ENCODE results near the gene CLECL1.

Gene CLECL1

DNA sequence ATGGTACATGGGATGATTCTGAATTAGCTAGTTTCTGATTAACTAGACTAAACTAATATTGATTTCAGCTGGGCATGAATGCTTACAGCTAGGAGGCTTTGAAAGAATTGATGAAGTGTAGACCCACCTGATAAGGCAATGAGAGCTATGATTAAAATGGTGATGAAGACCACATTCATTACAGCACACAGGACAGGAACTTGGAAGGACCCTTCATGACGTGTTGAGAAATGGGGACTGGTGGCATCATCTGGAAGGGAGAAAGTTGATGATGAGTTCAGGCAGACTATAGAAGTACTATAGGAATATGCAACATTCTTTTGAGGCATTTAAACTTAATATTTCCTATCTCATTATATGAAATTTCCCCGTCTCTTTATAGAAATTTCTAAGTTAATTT, 23.3 kb upstream of the CLECL1 start:
- TF ChIP-seq POLR2A (IDR thresholded peaks at IDR 0.05; ENCODE audit: low read length): peak; percentile 20
- TF ChIP-seq GATA1 (IDR thresholded peaks at IDR 0.05; ENCODE audit: low read depth, low read length): no peak
- no peak for DNase-seq

DNA sequence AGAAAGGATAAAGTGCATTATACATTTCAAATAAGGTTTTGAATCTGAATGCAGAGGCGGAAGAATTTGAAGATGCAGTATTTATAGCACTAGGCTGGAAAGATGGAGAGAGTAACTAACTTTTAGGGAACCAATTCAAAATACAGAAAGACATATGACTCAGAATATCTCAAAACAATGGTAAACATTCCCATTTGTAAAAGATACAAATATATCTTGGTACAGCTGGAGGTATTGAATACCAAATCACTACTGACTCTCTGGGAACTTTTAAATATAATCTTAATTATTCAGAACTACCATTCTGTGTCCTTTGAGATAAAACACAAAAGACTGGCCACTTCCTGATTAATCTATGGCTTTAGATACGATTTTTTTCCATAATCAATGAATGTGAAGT, 22.7 kb upstream of the CLECL1 start:
- TF ChIP-seq GATA1 (IDR thresholded peaks at IDR 0.05; ENCODE audit: low read depth, low read length): no peak
- TF ChIP-seq POLR2A (IDR thresholded peaks at IDR 0.05; ENCODE audit: low read length): no peak
- no peak for DNase-seq

DNA sequence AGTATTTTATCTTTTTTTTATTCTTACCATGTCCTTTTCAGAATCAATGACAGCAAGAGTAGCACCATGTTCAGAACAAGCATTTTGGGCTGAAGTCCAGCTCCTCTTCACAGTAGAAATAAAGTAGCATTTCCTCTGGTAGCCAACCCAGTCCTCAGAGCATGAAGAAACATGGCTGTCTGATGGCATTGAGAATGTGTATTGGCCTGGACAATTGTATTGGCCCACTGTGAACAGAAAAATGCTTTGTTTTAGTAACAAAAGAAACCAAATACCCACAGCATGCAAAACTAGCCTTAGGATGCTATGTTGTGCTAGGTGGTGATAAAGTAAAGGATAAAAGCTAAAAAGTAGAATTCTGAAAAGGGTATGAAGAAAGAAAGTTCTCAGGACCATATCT, 22.1 kb upstream of the CLECL1 start:
- no peak for TF ChIP-seq GATA1 (IDR thresholded peaks at IDR 0.05; ENCODE audit: low read depth, low read length)
- TF ChIP-seq POLR2A (IDR thresholded peaks at IDR 0.05; ENCODE audit: low read length): peak; percentile 54

DNA sequence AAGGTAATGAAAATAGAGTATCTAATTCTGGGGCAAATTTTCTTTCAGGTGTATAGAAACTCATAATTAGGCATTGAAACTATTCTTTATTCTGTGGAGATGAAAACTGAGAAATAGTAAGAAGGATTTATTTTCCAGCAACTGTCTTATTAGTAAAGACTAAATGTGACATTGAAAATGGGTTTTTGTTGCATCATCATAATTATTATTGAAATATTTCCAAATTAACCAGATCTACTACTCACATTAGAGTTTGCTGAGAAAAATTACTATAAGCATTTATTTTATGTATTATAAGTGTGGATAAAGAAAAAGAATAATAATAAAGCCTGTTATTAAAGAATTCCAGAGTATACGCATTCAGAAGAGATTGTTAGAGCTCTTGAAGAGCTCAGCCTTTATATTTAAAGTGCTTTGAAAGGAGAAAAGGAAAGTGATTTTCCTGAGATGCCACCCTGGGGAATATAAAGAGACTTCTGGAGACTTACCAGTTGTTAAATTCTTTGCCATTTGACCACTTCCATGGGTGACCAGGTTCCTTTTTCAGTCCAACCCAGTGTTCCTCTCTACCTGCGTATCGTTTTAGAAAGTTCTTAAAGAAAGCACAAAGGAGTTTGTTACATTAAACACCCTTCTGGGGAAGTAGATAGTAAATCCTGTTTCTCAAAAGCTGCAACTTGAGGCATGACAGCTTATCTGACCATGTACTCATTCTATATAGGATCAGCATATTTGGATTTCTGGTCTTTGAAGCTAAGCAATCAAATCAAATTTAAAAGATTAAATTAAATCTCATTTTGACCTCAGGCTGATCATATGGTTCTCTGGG, 21.4 kb upstream of the CLECL1 start:
- no peak for TF ChIP-seq POLR2A (IDR thresholded peaks at IDR 0.05; ENCODE audit: low read length)
- no peak for TF ChIP-seq GATA1 (IDR thresholded peaks at IDR 0.05; ENCODE audit: low read depth, low read length)
- no peak for DNase-seq

More for the DNA sequence above, 22.1 kb upstream of the CLECL1 start:
- no peak for DNase-seq

DNA sequence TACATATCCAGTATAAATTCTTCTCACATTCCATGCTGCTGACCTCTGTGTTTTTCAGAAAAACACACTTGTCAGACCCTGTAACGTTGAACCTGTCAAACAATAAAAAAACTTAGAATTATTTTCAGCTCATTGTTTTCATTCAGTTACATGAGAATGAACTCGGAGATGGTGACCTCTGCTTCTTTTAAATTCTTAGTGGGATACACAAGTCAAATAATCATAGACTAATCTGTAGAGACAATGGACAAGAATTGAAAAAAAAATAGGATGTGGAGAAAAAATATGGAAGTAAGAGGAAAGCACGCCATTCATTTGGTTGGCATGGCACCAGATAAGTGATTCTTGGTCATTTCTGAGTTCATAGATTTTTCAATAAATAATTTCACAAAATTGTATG, 20.6 kb upstream of the CLECL1 start:
- TF ChIP-seq GATA1 (IDR thresholded peaks at IDR 0.05; ENCODE audit: low read depth, low read length) (no peak), POLR2A (IDR thresholded peaks at IDR 0.05; ENCODE audit: low read length) (no peak)
- DNase-seq: no peak

DNA sequence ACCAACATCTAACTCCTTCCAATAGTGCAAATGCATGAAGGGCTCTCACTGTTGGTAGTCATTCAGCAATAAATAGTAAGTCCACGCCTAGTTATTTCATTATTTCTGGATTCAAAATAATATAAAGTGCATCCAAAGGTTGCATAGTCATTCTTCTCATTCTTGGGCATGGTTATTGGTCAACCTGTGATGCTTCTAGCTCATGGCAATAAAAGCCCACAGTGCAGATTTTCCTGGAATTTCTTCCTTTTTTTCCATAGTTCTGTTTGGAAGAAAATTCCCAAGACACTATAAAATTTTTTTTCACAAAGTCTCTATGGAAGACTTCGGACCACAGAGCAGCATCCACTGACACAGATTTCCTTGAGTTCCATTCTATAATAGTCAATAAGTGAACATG, 20.2 kb upstream of the CLECL1 start:
- DNase-seq: no peak
- no peak for TF ChIP-seq GATA1 (IDR thresholded peaks at IDR 0.05; ENCODE audit: low read depth, low read length)
- no peak for TF ChIP-seq POLR2A (IDR thresholded peaks at IDR 0.05; ENCODE audit: low read length)

DNA sequence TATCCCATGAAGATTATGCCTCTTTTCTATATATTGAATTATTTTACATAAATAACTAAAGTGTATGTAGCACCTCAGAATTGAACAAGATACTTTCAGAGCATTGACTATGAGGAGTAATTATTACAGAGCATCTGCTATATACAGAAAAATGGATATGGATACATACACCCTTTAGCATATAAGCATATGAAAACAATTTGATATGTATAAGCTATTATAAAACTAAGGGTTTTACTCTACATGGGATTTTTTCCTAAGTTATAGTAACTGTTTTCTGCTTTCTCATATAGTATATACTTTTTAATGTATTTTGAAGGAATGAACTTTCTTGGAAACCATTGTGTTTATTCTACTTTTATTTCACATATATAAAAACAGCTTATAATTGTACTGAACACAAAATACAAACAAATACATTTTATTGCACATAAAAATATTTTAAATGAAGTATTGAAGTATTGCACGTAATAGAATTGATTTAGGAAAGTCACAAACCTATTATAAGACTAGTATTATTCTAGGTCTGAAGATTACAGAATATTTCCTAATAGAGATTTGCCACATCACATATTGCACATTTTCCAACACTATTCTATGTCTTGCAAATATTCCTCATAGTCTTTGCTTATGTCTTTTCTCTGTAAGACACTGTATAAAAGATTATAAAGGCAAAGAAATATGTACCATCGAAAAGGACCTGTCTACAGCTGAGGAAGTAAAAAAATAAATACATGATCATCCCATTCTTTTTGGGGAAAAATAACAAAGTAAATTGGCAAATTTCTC, 19.4 kb upstream of the CLECL1 start:
- no peak for DNase-seq
- TF ChIP-seq GATA1 (IDR thresholded peaks at IDR 0.05; ENCODE audit: low read depth, low read length) (no peak), POLR2A (IDR thresholded peaks at IDR 0.05; ENCODE audit: low read length) (peak; percentile 21)

DNA sequence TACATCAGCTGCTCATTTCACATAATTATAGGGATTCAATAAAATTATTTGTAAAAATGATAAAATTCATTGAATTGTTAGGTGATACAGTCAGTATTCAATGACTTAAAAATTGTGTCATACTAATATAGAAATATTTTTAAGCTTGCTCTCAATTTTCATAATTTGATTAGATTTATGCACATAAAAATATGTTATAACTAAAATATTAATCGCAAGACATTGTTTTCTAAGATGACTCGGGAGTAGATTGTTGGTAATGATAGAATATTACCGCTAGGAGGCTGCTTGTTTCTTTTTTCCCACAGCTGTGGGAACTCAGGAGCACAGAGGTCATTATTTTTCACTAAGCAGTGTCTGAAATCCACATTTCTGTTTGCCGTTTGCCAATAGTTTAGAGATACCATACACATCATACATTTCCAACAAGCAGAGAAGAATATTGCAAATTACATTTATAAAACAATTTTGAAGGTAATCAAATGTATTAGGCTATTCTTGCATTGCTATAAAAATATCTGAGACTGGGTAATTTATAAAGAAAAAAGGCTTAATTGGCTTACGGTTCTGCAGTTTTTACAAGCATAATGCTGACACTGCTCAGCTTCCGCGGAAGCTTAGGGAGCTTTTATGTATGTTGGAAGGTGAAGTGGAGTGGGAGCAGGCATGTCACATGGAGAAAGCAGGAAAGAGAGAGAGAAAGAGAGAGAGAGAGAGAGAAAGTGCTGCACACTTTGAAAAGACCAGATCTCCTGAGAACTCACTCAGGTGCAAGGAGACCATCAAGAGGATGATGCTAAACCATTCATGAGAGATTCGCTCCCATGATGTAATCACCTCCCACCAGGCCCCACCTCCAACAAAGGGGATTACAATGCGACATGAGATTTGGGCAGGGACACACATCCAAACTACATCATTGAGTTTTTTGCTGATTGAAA, 18.6 kb upstream of the CLECL1 start:
- TF ChIP-seq GATA1 (IDR thresholded peaks at IDR 0.05; ENCODE audit: low read depth, low read length) (no peak), POLR2A (IDR thresholded peaks at IDR 0.05; ENCODE audit: low read length) (peak; percentile 82)
- DNase-seq: peak; percentile 5 to 27

DNA sequence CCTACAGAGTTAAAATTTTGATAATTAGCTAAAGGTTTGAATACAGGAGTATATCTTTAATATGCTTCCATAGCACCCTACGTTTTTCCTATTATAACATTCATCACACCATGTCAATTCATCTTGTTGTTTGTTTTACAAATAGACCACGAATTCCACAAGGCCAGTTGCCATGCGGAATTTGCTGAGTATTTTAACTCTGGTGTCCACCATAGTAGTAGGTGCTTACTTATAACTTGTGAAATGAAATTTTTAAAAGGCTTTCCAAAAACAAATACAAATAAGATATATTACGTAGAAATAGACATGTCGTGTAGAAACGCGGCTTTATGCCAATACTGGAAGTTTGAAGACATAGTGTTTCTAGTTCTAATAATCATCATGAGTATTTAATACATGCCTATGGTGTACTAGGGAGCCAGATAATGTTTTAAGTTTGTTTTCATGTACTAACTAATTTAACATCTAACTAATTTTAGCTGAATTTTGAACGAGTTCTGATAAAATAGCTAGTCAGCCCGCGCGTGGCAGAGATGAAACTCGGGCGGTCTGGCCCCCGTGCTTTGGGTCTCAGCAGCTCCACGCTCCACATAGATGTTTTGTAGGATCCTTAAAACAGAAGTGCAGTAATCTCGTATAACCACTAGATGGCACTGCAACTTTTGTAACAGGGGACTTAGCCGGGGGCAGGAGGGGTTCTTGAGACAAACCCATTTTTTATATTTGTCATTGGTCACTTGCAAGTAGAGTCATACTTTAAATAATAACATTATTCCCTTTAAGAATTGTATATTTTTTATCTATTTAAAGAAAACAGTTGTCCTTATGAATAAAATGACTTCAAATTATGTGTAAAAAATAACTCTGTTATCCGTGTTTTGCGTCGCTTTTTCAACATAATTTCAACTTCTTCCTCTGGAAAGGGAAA, 17.6 kb upstream of the CLECL1 start:
- TF ChIP-seq GATA1 (IDR thresholded peaks at IDR 0.05; ENCODE audit: low read depth, low read length): no peak
- no peak for TF ChIP-seq POLR2A (IDR thresholded peaks at IDR 0.05; ENCODE audit: low read length)
- DNase-seq: peak; percentile 74 to 78

DNA sequence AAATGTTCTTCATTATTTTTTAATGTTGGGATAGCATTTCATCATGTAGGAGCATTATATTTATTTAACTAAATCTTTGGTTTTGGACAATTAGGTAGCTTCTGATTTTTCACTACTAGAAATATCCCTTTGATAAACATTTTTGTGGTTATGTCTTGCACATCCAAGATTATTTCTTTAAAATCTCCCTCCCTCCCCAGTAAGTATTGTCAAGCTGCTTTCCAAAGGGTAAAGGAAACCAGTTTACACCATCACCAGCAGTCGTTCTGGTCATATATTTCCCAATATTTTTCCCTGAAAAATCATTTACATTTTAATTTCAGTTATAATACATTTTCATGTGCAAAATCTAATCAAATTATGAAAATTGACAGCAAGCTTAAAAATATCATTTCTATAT, 16.7 kb upstream of the CLECL1 start:
- DNase-seq: no peak
- TF ChIP-seq GATA1 (IDR thresholded peaks at IDR 0.05; ENCODE audit: low read depth, low read length): no peak
- TF ChIP-seq POLR2A (IDR thresholded peaks at IDR 0.05; ENCODE audit: low read length): no peak

DNA sequence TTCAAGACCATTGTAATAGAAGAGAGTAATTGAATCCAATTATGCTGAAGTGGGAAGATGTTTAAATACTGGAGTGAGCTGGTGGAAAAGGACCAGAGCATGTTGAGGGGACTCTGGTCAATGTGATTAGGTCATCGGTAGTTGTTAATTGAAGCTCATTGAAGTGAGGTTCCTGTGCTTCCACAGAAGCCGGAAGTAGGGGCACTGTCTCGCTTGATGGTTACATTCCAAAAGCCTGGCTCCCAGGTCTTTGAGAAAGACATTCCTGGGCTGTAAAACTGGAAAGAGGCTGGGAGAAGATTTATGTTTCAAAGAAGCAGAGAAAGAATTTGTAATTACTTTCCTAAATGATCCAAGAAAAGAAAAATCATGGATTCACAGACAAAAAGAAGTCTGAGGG, 12.3 kb upstream of the CLECL1 start:
- no peak for DNase-seq
- no peak for TF ChIP-seq GATA1 (IDR thresholded peaks at IDR 0.05; ENCODE audit: low read depth, low read length)
- TF ChIP-seq POLR2A (IDR thresholded peaks at IDR 0.05; ENCODE audit: low read length): no peak

DNA sequence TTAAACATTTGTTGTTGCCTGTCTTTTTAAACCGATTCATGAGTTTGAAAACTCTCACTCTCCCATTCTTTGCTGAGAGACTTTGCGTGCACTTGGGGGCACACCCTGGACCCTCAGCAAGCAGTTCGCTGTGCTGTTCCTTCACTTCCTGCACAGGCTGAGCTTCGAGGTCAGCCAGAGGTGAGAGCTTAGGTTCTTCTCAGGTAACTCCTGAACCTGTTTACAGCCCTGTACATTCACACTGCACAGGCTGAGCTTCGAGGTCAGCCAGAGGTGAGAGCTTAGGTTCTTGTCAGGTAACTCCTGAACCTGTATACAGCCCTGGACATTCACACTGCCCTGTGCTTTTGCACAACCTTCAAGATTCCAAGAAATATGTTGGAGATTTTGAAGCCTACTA, 9.8 kb upstream of the CLECL1 start:
- DNase-seq: no peak
- TF ChIP-seq GATA1 (IDR thresholded peaks at IDR 0.05; ENCODE audit: low read depth, low read length) (no peak), POLR2A (IDR thresholded peaks at IDR 0.05; ENCODE audit: low read length) (no peak)

DNA sequence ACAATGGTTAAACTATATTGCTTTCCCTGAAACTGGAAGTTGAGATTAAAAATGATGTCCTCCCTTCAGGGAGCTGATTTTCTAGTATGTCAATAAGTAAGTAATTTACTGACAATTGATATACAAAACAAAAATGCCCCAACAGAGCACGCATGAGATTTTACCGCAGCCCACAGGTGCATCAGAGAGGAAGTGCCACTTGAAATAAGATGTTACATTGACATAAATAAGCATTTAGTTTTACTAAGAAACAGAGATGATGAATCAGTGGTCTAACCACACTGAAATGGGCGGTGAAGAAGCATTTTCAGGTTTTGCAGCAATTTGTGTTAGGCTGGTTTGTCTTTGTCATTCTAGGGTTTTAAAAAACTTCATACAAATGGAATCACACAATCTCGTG, 8.8 kb upstream of the CLECL1 start:
- DNase-seq: no peak
- TF ChIP-seq GATA1 (IDR thresholded peaks at IDR 0.05; ENCODE audit: low read depth, low read length): no peak
- no peak for TF ChIP-seq POLR2A (IDR thresholded peaks at IDR 0.05; ENCODE audit: low read length)
